Stomach (tissue), 9 donors: ENCODE measurements around the gene KLHL2. TPM values are rescaled to one million over a fixed set of nuclear protein-coding genes. Genes with fewer than 3 reads are reported as not detected.
"Not testable (repeated sequence)": the region's sequence is repeated elsewhere in the genome, so short reads cannot be mapped to it uniquely, and the experiment has no call there.

Experiments used
- DNase-seq, 2 donors: peaks; one replicate each; pipeline versions ENCODE4 v3.0.0 to v3.0.0-alpha.2; 2013 to 2019
- H3K27ac ChIP-seq, 5 donors: fragments of 200-600 bp in 4 of 5; sonication (generic) in 4 of 5; one replicate each; pipeline ENCODE4 v1.5.1; 2013 to 2019; ENCODE audit warnings: mild to moderate bottlenecking in 1 of 5, moderate library complexity in 1 of 5
- H3K27me3 ChIP-seq, 3 donors: fragments of 200-600 bp; sonication (generic); one replicate each; pipeline ENCODE4 v1.5.1; 2017 to 2019; ENCODE audit warnings: mixed run types in 1 of 3
- H3K36me3 ChIP-seq, 4 donors: fragments of 200-600 bp; sonication (generic); 1 replicate in 3 of 4; 2 replicates in 1 of 4; pipeline ENCODE4 v1.5.1; 2016 to 2019
- H3K4me1 ChIP-seq, 4 donors: fragments of 200-600 bp; sonication (generic); one replicate each; pipeline ENCODE4 v1.5.1; 2016 to 2019
- H3K4me3 ChIP-seq, 4 donors: fragments of 200-600 bp; sonication (generic) in 3 of 4; one replicate each; pipeline ENCODE4 v1.5.1; 2016 to 2019; ENCODE audit warnings: mild to moderate bottlenecking in 1 of 4
- H3K9me3 ChIP-seq, 4 donors: fragments of 200-600 bp; sonication (generic); one replicate each; pipeline ENCODE4 v1.5.1; 2016 to 2019
- WGBS, 5 donors: extraction: QIAGEN DNeasy Blood & Tissue Kit in 3 of 5; methylation state at CpG; one replicate each; pipeline versions ENCODE4 v1.1.5 to v1.1.7; 2013 to 2018; 5-methylcytosine and 5-hydroxymethylcytosine counted together
- intact Hi-C: fragments of 100-400 bp; cut with DNase I; formaldehyde crosslinking; loops from one replicate; pipeline ENCODE4 v1.15.1; 2023; ENCODE audit warnings: low total_unique reads
- polyA plus RNA-seq, 3 donors: library from polyadenylated mRNA; stranded (reverse); fragments of 200-250 nt; gene quantifications; one replicate each; pipeline ENCODE4 v1.2.3, GENCODE V29; 2013
- total RNA-seq, 5 donors: library from RNA; depleted of rRNA; stranded (reverse); fragments of >200 nt; gene quantifications; one replicate each; pipeline versions ENCODE4 v1.1.0 to v1.2.3, GENCODE V29; 2014 to 2016
- donor health status: healthy with polysubstance abuse.
- donor health status: Bipolar disorder and iron deficiency.
- donor health status: healthy.

Gene KLHL2
- total and polyA plus RNA-seq, 8 donors = 11.1 to 34.3 (median 15.1) TPM

DNA sequence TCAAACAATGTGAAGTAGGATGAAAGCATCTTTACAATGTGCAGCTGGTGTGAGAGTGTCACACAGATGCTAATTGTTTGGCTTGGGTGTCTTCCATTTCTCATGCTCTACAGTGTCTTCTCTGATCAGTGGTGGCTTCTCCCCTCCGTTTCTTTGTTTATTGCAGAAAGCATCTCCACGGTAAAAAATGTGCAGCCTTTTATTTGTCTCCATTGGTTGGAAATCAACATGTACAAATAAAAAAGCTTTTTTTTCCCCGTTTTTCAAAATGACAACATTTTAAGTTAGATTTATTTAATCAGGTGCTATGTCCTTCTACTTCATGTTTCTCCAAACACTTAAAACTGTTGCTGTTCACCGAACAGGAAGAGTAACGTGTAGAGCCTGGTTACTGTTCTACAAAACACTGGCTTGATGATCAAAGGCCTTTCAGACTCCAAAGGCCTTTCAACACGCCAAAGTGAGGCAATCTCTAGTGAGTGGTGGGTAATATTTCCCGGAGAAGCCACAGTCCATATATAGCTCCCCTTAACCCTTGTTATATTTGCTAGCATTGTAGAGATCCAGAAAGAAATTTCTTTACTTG lies 48.8 kb downstream of the KLHL2 start:
- H3K36me3 ChIP-seq, H3K27me3 ChIP-seq, H3K4me3 ChIP-seq, intact Hi-C loops, H3K9me3 ChIP-seq: not testable (repeated sequence)
- 58 to 80% (median 66%) methylated on average over 6 to 7 of the region's 7 CpGs for WGBS, 5 donors
- Histone ChIP-seq H3K4me1 (peaks cover 0 to 10% (median 5%) of the 10 kb centered on the region in 4 donors), H3K27ac (peak overlapping the region in 2 of 5 donors; percentile 47 to 60)
- peak in 1 of 2 donors; percentile 20 for DNase-seq

DNA sequence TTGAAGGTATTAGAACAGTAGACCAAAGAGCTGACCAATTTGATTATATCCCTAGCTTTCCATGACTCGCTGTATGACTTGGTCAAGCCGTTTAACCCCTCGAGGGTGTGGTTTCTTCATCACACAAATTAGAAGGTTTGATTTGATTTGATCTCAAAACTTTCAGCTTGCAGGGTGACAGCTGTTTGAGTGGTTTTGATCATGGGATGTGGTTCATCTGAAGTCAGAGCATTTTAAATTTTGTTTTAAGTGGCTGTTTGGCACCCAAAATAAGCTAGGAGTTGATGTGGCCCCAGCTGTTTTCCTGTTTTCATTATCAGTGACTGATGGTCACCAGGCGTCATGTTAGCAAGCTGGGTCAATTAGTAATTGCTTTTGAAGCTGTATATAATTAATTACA lies 52.4 kb downstream of the KLHL2 start:
- H3K4me3 ChIP-seq, H3K9me3 ChIP-seq, DNase-seq, intact Hi-C loops, H3K27me3 ChIP-seq, H3K27ac ChIP-seq: not testable (repeated sequence)
- peaks cover 0 to 10% (median 5%) of the 10 kb centered on the region in 4 donors for H3K4me1 ChIP-seq
- WGBS, 5 donors = 62 to 79% (median 76%) methylated on average over 4 of the region's 4 CpGs
- peaks cover 0 to 16% (median 0%) of the 10 kb centered on the region in 4 donors for H3K36me3 ChIP-seq

DNA sequence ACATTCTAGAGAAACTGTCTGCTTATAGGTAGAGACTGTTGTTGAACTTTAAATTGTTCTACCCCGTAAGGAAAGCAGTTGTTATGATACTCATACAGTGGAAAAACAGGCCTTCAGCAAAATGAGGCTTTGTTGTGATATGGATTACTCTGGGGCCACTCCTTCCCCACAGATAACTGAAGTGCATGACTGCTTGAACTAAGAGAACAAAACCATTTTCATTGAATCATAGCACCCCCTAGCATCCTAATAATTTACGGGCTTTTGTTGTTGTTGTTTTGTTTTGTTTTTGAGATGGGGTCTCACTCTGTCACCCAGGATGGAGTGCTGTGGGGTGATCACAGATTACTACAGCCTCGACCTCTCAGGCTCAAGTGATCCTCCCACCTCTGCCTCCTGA lies 54.9 kb downstream of the KLHL2 start:
- intact Hi-C loops, H3K4me3 ChIP-seq, DNase-seq, H3K27me3 ChIP-seq, H3K27ac ChIP-seq, H3K9me3 ChIP-seq, H3K4me1 ChIP-seq: not testable (repeated sequence)
- peaks cover 0 to 16% (median 3%) of the 10 kb centered on the region in 4 donors for H3K36me3 ChIP-seq
- 78 to 89% (median 83%) methylated on average over 3 of the region's 3 CpGs for WGBS, 5 donors

DNA sequence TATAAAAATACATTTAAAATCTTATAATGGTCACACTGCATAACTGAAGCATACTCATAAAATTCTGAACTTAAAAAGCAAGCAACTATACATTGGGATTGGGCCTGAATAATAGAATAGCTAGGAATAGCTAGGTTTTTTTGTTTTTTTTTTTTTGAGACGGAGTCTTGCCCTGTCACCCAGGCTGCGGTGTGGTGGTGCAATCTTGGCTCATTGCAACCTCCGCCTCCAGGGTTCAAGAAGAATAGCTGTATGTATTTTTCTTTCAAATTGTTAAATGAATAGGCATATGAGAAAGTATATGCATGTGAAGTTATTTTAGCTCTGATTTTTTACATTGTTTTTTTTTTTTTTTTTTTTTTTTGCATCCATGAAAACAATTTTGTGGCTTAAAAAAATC lies 56.1 kb downstream of the KLHL2 start:
- H3K4me1 ChIP-seq, H3K9me3 ChIP-seq, H3K27me3 ChIP-seq, DNase-seq, H3K4me3 ChIP-seq, H3K27ac ChIP-seq, intact Hi-C loops: not testable (repeated sequence)
- H3K36me3 ChIP-seq = peaks cover 0 to 16% (median 3%) of the 10 kb centered on the region in 4 donors
- 88 to 97% (median 95%) methylated on average over 3 of the region's 3 CpGs for WGBS, 5 donors

GRCh38 chr4:165269931-165270330 lies 62.6 kb downstream of the KLHL2 start:
- H3K4me3 ChIP-seq, H3K27ac ChIP-seq, DNase-seq, H3K27me3 ChIP-seq, intact Hi-C loops, H3K9me3 ChIP-seq, H3K4me1 ChIP-seq: not testable (repeated sequence)
- H3K36me3 ChIP-seq = peaks cover 0 to 15% (median 6%) of the 10 kb centered on the region in 4 donors
- WGBS, 5 donors = 71 to 90% (median 83%) methylated on average over 7 of the region's 7 CpGs

- peaks cover 0 to 28% (median 19%) of the 10 kb centered on the region in 4 donors for H3K36me3 ChIP-seq
- DNase-seq, H3K4me3 ChIP-seq, H3K9me3 ChIP-seq, H3K27me3 ChIP-seq, intact Hi-C loops, H3K27ac ChIP-seq, H3K4me1 ChIP-seq: not testable (repeated sequence)
- WGBS, 5 donors = 50 to 80% (median 69%) methylated on average over 2 of the region's 2 CpGs
Measured at GRCh38 chr4:165273443-165273842, 66.1 kb downstream of the KLHL2 start.

DNA sequence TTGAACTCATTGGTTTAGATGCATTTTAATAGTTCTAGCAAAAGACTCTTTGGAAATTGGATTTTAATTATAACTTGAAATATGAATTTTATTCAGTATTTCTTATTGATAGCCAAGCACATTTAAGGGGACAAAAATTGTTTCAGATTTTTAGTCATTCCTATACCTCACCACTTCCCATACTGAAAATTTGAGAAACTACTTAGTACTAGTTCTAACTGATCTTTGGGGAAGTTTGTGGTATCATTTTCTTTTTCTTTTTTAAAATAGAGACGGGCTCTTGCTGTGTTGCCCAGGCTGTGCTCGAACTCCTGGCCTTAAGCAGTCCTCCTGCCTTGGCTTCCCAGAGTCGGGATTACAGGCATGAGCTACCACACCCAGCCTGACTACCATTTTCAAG lies 68.0 kb downstream of the KLHL2 start:
- H3K4me3 ChIP-seq, H3K27me3 ChIP-seq, H3K27ac ChIP-seq, H3K4me1 ChIP-seq, intact Hi-C loops, DNase-seq, H3K9me3 ChIP-seq: not testable (repeated sequence)
- WGBS, 5 donors = 83 to 100% (median 93%) methylated on average over 2 to 3 of the region's 3 CpGs
- peaks cover 0 to 29% (median 22%) of the 10 kb centered on the region in 4 donors for H3K36me3 ChIP-seq

DNA sequence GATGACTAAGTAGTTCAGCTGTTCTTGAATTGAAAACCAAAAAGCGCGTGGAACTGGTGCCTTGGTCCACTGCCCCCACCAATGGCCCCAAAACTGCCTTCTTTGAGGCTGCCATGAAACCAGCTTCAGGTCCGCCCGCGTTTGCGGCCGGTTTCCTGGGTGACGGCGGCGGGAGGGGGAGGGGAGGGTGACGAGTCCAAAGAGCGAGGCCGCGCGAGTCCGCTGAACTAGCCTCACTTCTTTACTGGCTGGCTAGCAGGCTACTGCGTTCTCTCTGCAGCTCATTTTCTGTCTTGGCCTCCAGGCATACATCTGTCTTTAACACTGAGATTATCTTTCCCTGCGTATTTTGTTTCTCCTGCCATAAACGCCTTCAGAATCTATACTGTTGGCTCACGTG lies 72.2 kb downstream of the KLHL2 start:
- H3K4me3 ChIP-seq, H3K27ac ChIP-seq, DNase-seq, intact Hi-C loops, H3K9me3 ChIP-seq, H3K4me1 ChIP-seq, H3K27me3 ChIP-seq: not testable (repeated sequence)
- peaks cover 0 to 27% (median 19%) of the 10 kb centered on the region in 4 donors for H3K36me3 ChIP-seq
- WGBS, 5 donors = 91 to 99% (median 93%) methylated on average over 19 to 20 of the region's 20 CpGs

DNA sequence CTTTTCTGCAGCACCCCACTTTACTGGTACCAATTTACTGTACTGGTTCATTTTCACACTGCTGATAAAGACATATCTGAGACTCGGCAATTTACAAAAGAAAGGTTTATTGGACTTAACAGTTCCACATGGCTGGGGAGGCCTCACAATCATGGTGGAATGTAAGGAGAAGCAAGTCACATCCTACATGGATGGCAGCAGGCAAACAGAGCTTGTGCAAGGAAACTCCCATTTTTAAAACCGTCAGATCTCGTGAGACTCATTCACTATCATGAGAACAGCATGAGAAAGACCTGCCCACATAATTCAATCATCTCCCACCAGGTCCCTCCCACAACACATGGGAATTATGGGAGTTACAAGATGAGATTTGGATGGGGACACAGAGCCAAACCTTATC lies 77.3 kb downstream of the KLHL2 start:
- H3K4me1 ChIP-seq, H3K4me3 ChIP-seq, intact Hi-C loops, H3K27ac ChIP-seq, DNase-seq, H3K36me3 ChIP-seq, H3K27me3 ChIP-seq, H3K9me3 ChIP-seq: not testable (repeated sequence)
- 94 to 100% (median 98%) methylated on average over 3 of the region's 3 CpGs for WGBS, 5 donors

DNA sequence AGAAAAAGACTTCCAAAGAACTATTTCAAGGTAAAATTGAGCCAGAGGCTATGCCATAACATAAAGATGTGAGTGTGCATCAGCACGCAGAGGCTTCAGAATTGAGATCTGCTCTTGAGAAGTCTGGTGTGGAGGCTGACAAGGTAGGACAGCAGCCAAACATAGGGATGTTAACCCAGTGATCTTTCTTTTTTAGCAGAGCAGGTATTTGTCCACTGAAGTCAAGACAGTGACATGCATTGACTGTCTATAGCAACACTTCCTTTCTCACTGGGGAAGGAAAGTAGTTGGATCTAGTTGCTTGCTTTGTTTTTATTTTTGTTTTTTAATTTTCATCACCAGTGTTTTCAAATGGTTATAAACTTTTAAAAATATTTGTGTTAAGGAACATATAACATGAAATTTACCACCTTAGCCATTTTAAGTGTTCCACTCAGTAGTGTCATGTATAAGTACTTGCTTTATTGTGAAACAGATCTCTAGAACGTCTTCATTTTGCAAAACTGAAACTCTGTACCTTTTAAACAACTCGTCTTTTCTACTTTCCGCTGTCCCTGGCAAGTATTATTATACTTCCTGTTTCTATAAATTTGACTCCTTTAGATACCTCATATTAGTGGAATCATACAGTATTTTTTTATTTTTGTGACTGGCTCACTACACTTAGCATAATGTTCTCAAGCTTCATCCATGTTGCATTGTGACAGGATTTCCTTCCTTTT lies 79.4 kb downstream of the KLHL2 start:
- H3K27ac ChIP-seq, H3K9me3 ChIP-seq, DNase-seq, H3K27me3 ChIP-seq, H3K4me1 ChIP-seq, H3K36me3 ChIP-seq, H3K4me3 ChIP-seq, intact Hi-C loops: not testable (repeated sequence)
- WGBS, 5 donors = 81 to 90% (median 85%) methylated on average over 4 of the region's 4 CpGs
